Measurements from ENCODE around the gene KCNJ16.

GRCh38 chr17:70136131-70136530, 61.1 kb downstream of the KCNJ16 start:
- TF ChIP-seq EZH2phosphoT487 (IDR thresholded peaks at IDR 0.05; ENCODE audit: insufficient read depth, low read depth) (no peak), EZH2 (IDR thresholded peaks at IDR 0.05; ENCODE audit: insufficient read depth, poor library complexity, severe bottlenecking) (no peak)
